Endothelial cell of umbilical vein (primary cell): ENCODE results near the gene PHEX. TPM values are rescaled to one million over a fixed set of nuclear protein-coding genes. Genes with fewer than 3 reads are reported as not detected.

ENCODE experiments used
- BruUV-seq: library from RNA; stranded (reverse); fragments of 400-500 nt; replicated peaks from 2 replicates; lab custom pipeline; 2021; lab: Mats Ljungman, UMichigan
- CTCF ChIA-PET: fragments of 300-600, 350-600 bp; sonication (Branson Sonifier 250); formaldehyde crosslinking; loops from one replicate; lab custom pipeline; 2021; ENCODE audit warnings: antibody characterized with exemption, inconsistent platforms; lab: Charles Lee
- POLR2A ChIA-PET: fragments of 300-600, 350-600 bp; sonication (Branson Sonifier 250); formaldehyde crosslinking; loops from one replicate; lab custom pipeline; 2021; ENCODE audit warnings: antibody characterized with exemption, inconsistent platforms; lab: Charles Lee
- DNase-seq: peaks from one replicate; pipeline ENCODE4 v3.0.0-alpha.2; 2011; ENCODE audit warnings: low read depth, low spot score
- FAIRE-seq: peaks from 2 replicates; lab custom pipeline; 2011; peaks lifted over from hg19 to GRCh38; lab: Jason Lieb, UNC
- H2AFZ ChIP-seq: 2 replicates; pipeline ENCODE4 v1.6.0; 2012; ENCODE audit warnings: low read depth, low read length, control low read depth, inconsistent platforms
- H3K27ac ChIP-seq: 2 replicates; pipeline ENCODE4 v1.5.1; 2011; ENCODE audit warnings: low read depth, mild to moderate bottlenecking, control low read depth, low read length, moderate library complexity; ENCODE audit not compliant: insufficient read depth
- H3K27me3 ChIP-seq, 2 experiments: 2 replicates each; pipeline versions ENCODE4 v1.6.0 to v1.6.1; 2011; ENCODE audit warnings: low read length in 2 of 2, mixed read lengths in 1 of 2; ENCODE audit not compliant: control insufficient read depth in 2 of 2, insufficient read depth in 2 of 2
- H3K36me3 ChIP-seq, 2 experiments: 2 replicates in 1 of 2; 3 replicates in 1 of 2; pipeline ENCODE4 v1.5.1; 2011; ENCODE audit warnings: low read length in 2 of 2, mild to moderate bottlenecking in 1 of 2, moderate library complexity in 1 of 2; ENCODE audit not compliant: control insufficient read depth in 2 of 2, insufficient read depth in 2 of 2; ENCODE audit errors: extremely low read depth in 1 of 2
- H3K4me1 ChIP-seq: 3 replicates; pipeline ENCODE4 v1.5.1; 2011; ENCODE audit warnings: mild to moderate bottlenecking, low read length; ENCODE audit not compliant: control insufficient read depth, insufficient read depth; ENCODE audit errors: extremely low read depth
- H3K4me2 ChIP-seq: 2 replicates; pipeline ENCODE4 v1.6.1; 2011; ENCODE audit warnings: low read length, control low read depth, mixed read lengths; ENCODE audit not compliant: insufficient read depth
- H3K4me3 ChIP-seq, 3 experiments: fragments of 200-600 bp in 1 of 3; sonication (generic), shearing (Covaris generic) in 1 of 3; replicated peaks in 1 of 3; 2 replicates each; pipeline ENCODE4 v1.5.1; 2011 to 2016; ENCODE audit warnings: control low read depth in 3 of 3, low read length in 3 of 3, mild to moderate bottlenecking in 2 of 3, inconsistent platforms in 1 of 3, low read depth in 1 of 3, moderate library complexity in 1 of 3; ENCODE audit not compliant: insufficient read depth in 1 of 3
- H3K79me2 ChIP-seq: 2 replicates; pipeline ENCODE4 v1.6.0; 2012; ENCODE audit warnings: low read length, inconsistent platforms; ENCODE audit not compliant: control insufficient read depth, insufficient read depth
- H3K9ac ChIP-seq: replicated peaks from 2 replicates; pipeline ENCODE3; 2011; ENCODE audit warnings: low read length, control low read depth; ENCODE audit not compliant: insufficient read depth; ENCODE audit errors: extremely low read depth
- H3K9me1 ChIP-seq: replicated peaks from 3 replicates; pipeline ENCODE4 v1.6.0; 2011; ENCODE audit warnings: mild to moderate bottlenecking, low read length; ENCODE audit not compliant: control insufficient read depth, insufficient read depth; ENCODE audit errors: extremely low read depth
- H3K9me3 ChIP-seq: replicated peaks from 2 replicates; pipeline ENCODE4 v1.5.1; 2012; ENCODE audit warnings: low read length, inconsistent platforms; ENCODE audit not compliant: control insufficient read depth, insufficient read depth
- H4K20me1 ChIP-seq: replicated peaks from 2 replicates; pipeline ENCODE3; 2011; ENCODE audit warnings: mild to moderate bottlenecking, low read length; ENCODE audit not compliant: control insufficient read depth, insufficient read depth; ENCODE audit errors: extremely low read depth
- CTCF ChIP-seq, 2 donors: IDR thresholded peaks; 1 replicate in 1 of 2; 2 replicates in 1 of 2; pipeline ENCODE4 v1.5.1; 2011; ENCODE audit warnings: low read length in 2 of 2, mild to moderate bottlenecking in 2 of 2, moderate library complexity in 2 of 2, control low read depth in 1 of 2, inconsistent platforms in 1 of 2, low read depth in 1 of 2; ENCODE audit not compliant: insufficient read depth in 1 of 2; ENCODE audit errors: extremely low read depth in 1 of 2
- EZH2 ChIP-seq: IDR thresholded peaks from 2 replicates; pipeline ENCODE4 v1.6.1; 2012; ENCODE audit warnings: borderline replicate concordance, low read depth, mild to moderate bottlenecking, moderate library complexity, low read length, inconsistent platforms; ENCODE audit not compliant: severe bottlenecking
- FOS ChIP-seq: IDR thresholded peaks from 2 replicates; pipeline ENCODE4 v1.6.1; 2011; ENCODE audit warnings: mild to moderate bottlenecking, low read length, moderate library complexity, borderline replicate concordance; ENCODE audit not compliant: insufficient read depth
- GATA2 ChIP-seq: IDR thresholded peaks from 2 replicates; pipeline ENCODE4 v1.7.0; 2011; ENCODE audit warnings: low read depth, mild to moderate bottlenecking, moderate library complexity, mixed read lengths, low read length; ENCODE audit not compliant: insufficient read length, insufficient read depth
- JUN ChIP-seq: IDR thresholded peaks from 2 replicates; pipeline ENCODE4 v1.6.1; 2011; ENCODE audit warnings: borderline replicate concordance, low read depth; ENCODE audit not compliant: insufficient read length, insufficient read depth
- MAX ChIP-seq: IDR thresholded peaks from 2 replicates; pipeline ENCODE4 v1.6.1; 2011; ENCODE audit not compliant: insufficient read depth, insufficient read length
- MYC ChIP-seq: IDR thresholded peaks from one replicate; pipeline ENCODE4 v1.6.1; 2011; ENCODE audit warnings: mild to moderate bottlenecking, low read depth, low read length
- POLR2A ChIP-seq: IDR thresholded peaks from 2 replicates; pipeline ENCODE4 v1.6.1; 2012; ENCODE audit warnings: low read depth, mild to moderate bottlenecking, control low read depth, low read length
- POLR2AphosphoS5 ChIP-seq: IDR thresholded peaks from 2 replicates; pipeline ENCODE4 v1.6.1; 2012; ENCODE audit warnings: low read depth, mild to moderate bottlenecking, control low read depth, low read length, moderate library complexity; ENCODE audit not compliant: insufficient read depth
- dilution Hi-C: fragments of 300-500 bp; cut with MboI; formaldehyde crosslinking; loops from one replicate; pipeline ENCODE4 v1.15.0; 2019; ENCODE audit warnings: low sequenced_read_pairs; ENCODE audit not compliant: extremely low pct_ligation_motif_present
- intact Hi-C: fragments of 100-400 bp; cut with micrococcal nuclease; formaldehyde crosslinking; loops from one replicate; pipeline ENCODE4 v1.10.0; 2022
- polyA plus RNA-seq, 4 experiments: library from polyadenylated mRNA; depleted of rRNA in 3 of 4; stranded (reverse) in 3 of 4; unstranded in 1 of 4; fragments of >200 nt; gene quantifications; 2 replicates each; pipeline versions ENCODE4 v1.2.1 to v1.2.3, GENCODE V29; 2011 to 2012; ENCODE audit warnings: missing spikeins in 1 of 4
- total RNA-seq: library from RNA; stranded (reverse); gene quantifications from 2 replicates; pipeline ENCODE4 v1.2.3, GENCODE V29; 2021

Gene PHEX
- total and polyA plus RNA-seq, 2 donors (not counting 3 experiments of a cell fraction or from before 2014, with no cell fraction given) = 0.07 to 0.44 TPM

- Histone ChIP-seq H3K9ac (no peak overlapping the region), H3K4me3 (no peak overlapping the region), H3K9me1 (no peaks in the 10 kb centered on the region), H3K4me2 (no peak overlapping the region), H3K9me3 (no peaks in the 10 kb centered on the region), H2AFZ (no peak overlapping the region), H3K36me3 (no peaks in the 10 kb centered on the region), H3K27me3 (no peaks in the 10 kb centered on the region), H3K4me1 (no peaks in the 10 kb centered on the region), H3K79me2 (no peaks in the 10 kb centered on the region), H3K27ac (no peak overlapping the region), H4K20me1 (no peaks in the 10 kb centered on the region)
- TF ChIP-seq GATA2 (no peak), POLR2A (no peak), MYC (no peak), JUN (no peak), FOS (no peak), POLR2AphosphoS5 (no peak), MAX (no peak), EZH2 (no peak), CTCF (IDR thresholded peaks at IDR 0.05; ENCODE audit: extremely low read depth in 1 of 2, insufficient read depth in 1 of 2, low read depth in 1 of 2, low read length in 2 of 2) (no peak)
- no TSS peak for BruUV-seq
- no peak for FAIRE-seq
- intact Hi-C loops (no loop called here), dilution Hi-C loops (no loop called here)
- no peak for DNase-seq
- POLR2A ChIA-PET = no interaction called here
- CTCF ChIA-PET = no interaction called here
These were observed 7.4 kb downstream of the PHEX start for GRCh38 chrX:22039541-22039940.
